IMR-90 (cell line): Measurements from ENCODE around the gene PACSIN2.

Experiments used
- BHLHE40 ChIP-seq: fragments of 150-350 bp; IDR thresholded peaks from 2 replicates; pipeline ENCODE4 v1.6.1; 2016; ENCODE audit warnings: mild to moderate bottlenecking, low read depth, low read length
- CEBPB ChIP-seq: IDR thresholded peaks from 2 replicates; pipeline ENCODE4 v1.6.1; 2012; ENCODE audit warnings: low read depth, low read length, improper control_type of control experiment
- CTCF ChIP-seq: conservative IDR thresholded peaks from 2 replicates; pipeline ENCODE4 v1.5.1; 2012; ENCODE audit warnings: mild to moderate bottlenecking, low read depth, low read length, improper control_type of control experiment
- FOS ChIP-seq: fragments of 150-350 bp; IDR thresholded peaks from 2 replicates; pipeline ENCODE4 v1.6.1; 2016; ENCODE audit warnings: low read depth, low read length
- MAFK ChIP-seq: IDR thresholded peaks from 2 replicates; pipeline ENCODE4 v1.6.1; 2012; ENCODE audit warnings: low read depth, low read length, improper control_type of control experiment
- MXI1 ChIP-seq: IDR thresholded peaks from 2 replicates; pipeline ENCODE4 v1.6.1; 2012; ENCODE audit warnings: low read depth, mild to moderate bottlenecking, low read length, moderate library complexity, borderline replicate concordance
- NFE2L2 ChIP-seq: fragments of 150-350 bp; IDR thresholded peaks from 2 replicates; pipeline ENCODE4 v1.6.1; 2016; ENCODE audit warnings: low read depth, mild to moderate bottlenecking, low read length
- POLR2A ChIP-seq: IDR thresholded peaks from 2 replicates; pipeline ENCODE4 v1.6.1; 2012; ENCODE audit warnings: mild to moderate bottlenecking, low read depth, low read length
- RAD21 ChIP-seq: IDR thresholded peaks from 2 replicates; pipeline ENCODE4 v1.6.1; 2012; ENCODE audit warnings: low read length, improper control_type of control experiment
- RCOR1 ChIP-seq: IDR thresholded peaks from 2 replicates; pipeline ENCODE4 v1.6.1; 2012; ENCODE audit warnings: mild to moderate bottlenecking, low read length, improper control_type of control experiment; ENCODE audit not compliant: insufficient replicate concordance
- RFX5 ChIP-seq: IDR thresholded peaks from 2 replicates; pipeline ENCODE4 v1.8.0; 2012; ENCODE audit warnings: low read depth, mild to moderate bottlenecking, low read length, moderate library complexity
- SMC3 ChIP-seq: fragments of 150-350 bp; IDR thresholded peaks from 2 replicates; pipeline ENCODE4 v1.6.1; 2016; ENCODE audit warnings: low read depth, mild to moderate bottlenecking, antibody characterized with exemption, low read length, moderate library complexity
- TF ChIP-seq, protein P1 (sequence below): fragments of 150-350 bp; IDR thresholded peaks from 2 replicates; pipeline ENCODE4 v1.6.1; 2017; ENCODE audit warnings: mild to moderate bottlenecking, antibody characterized with exemption, low read length, low read depth
- TF ChIP-seq, protein P2 (sequence below): fragments of 150-350 bp; IDR thresholded peaks from 2 replicates; pipeline ENCODE4 v1.6.1; 2016; ENCODE audit warnings: low read depth, mild to moderate bottlenecking, low read length, moderate library complexity, borderline replicate concordance

DNA sequence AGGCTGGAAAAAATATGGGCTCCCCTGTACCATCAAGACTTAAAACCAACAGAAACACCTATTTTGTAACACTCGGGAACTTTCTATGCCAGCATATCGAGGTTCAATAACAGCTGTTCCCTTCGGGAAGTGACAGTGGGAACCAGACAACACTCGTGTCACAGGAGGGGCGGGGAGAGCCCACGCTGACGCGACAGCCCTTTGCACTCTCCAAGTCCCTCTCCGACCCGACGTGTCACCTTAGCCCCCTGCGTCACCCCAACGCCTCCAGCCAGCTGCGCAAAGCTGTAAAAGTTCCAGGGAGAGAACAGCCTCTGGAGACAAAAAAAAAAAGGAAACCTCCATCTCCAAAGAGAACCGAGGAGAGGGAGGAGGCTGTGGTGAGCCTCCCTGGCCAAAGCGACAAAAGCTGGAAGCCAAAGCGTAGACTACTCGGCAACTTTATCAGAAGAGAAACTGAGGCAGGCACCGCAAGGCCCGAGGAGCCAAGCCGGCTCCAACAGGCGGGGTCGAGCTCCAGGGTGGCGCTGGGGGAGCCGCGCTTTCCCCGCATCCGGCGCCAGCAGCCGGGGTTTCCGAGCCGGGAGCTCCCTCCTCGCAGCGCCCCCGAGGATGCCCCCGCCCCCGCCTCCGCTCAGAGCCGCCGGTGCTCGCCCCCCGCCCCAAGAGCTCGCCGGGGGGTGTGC is 158.6 kb downstream of the PACSIN2 start:
- TF ChIP-seq RAD21 (no peak), CTCF (no peak), MXI1 (no peak), POLR2A (no peak), BHLHE40 (no peak), SMC3 (no peak), RCOR1 (no peak), RFX5 (no peak), FOS (no peak), NFE2L2 (no peak), CEBPB (no peak), MAFK (no peak)
- TF ChIP-seq, protein P1, sequence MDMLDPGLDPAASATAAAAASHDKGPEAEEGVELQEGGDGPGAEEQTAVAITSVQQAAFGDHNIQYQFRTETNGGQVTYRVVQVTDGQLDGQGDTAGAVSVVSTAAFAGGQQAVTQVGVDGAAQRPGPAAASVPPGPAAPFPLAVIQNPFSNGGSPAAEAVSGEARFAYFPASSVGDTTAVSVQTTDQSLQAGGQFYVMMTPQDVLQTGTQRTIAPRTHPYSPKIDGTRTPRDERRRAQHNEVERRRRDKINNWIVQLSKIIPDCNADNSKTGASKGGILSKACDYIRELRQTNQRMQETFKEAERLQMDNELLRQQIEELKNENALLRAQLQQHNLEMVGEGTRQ: no peak
- TF ChIP-seq, protein P2, sequence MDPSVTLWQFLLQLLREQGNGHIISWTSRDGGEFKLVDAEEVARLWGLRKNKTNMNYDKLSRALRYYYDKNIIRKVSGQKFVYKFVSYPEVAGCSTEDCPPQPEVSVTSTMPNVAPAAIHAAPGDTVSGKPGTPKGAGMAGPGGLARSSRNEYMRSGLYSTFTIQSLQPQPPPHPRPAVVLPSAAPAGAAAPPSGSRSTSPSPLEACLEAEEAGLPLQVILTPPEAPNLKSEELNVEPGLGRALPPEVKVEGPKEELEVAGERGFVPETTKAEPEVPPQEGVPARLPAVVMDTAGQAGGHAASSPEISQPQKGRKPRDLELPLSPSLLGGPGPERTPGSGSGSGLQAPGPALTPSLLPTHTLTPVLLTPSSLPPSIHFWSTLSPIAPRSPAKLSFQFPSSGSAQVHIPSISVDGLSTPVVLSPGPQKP: no peak
